ENCODE measurements around the gene ACHE. TPM values are rescaled to one million over a fixed set of nuclear protein-coding genes. Genes with fewer than 3 reads are reported as not detected.

Gene ACHE
- total and polyA plus RNA-seq, 2 donors (not counting 1 experiment from before 2014, with no cell fraction given) = under 0.01 to 0.07 TPM

DNA sequence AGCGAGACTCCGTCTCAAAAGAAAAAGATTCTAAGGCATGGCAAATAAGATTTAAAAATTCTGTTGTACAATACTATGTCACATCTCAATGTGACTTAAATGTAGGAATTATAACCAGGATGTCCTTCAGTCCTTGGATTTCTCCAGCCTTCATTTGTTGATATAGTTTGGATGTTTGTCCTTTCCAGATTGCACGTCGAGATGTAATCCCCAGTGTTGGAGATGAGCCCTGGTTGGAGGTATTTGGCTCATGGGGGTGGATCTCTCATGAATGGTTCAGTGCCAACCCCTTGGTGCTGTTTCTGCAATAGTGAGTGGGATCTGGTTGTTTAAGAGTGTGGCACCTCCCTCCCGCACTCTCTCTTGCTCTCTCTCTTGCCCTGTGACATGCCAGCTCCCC lies 12.8 kb upstream of the ACHE start:
- Histone ChIP-seq H3K4me1 (ENCODE audit: control insufficient read depth, extremely low read depth, insufficient read depth, low read length) (no peaks in the 10 kb centered on the region), H3K36me3 (ENCODE audit: control insufficient read depth, insufficient read depth, low read length) (no peaks in the 10 kb centered on the region), H3K9me3 (ENCODE audit: control insufficient read depth, insufficient read depth, low read depth, low read length) (no peaks in the 10 kb centered on the region), H3K27me3 (ENCODE audit: control insufficient read depth, insufficient read depth, low read length) (no peaks in the 10 kb centered on the region), H3K4me2 (ENCODE audit: extremely low read depth, insufficient read depth, low read length) (no peak overlapping the region), H3K27ac (ENCODE audit: insufficient read depth, low read length) (no peak overlapping the region), H3K9ac (ENCODE audit: insufficient read depth, low read length) (no peak overlapping the region), H3K79me2 (ENCODE audit: control insufficient read depth, insufficient read depth, low read length) (no peaks in the 10 kb centered on the region), H4K20me1 (ENCODE audit: control insufficient read depth, extremely low read depth, insufficient read depth, low read length) (no peaks in the 10 kb centered on the region), H3K4me3 (replicated peaks in 1 of 4; ENCODE audit: control extremely low read depth in 1 of 4, insufficient read depth in 1 of 4, low read depth in 3 of 4, low read length in 4 of 4) (no peak overlapping the region), H2AFZ (ENCODE audit: low read length) (no peak overlapping the region)
- no peak for DNase-seq (ENCODE audit: low read depth in 2 of 2)
- TF ChIP-seq, protein P1, sequence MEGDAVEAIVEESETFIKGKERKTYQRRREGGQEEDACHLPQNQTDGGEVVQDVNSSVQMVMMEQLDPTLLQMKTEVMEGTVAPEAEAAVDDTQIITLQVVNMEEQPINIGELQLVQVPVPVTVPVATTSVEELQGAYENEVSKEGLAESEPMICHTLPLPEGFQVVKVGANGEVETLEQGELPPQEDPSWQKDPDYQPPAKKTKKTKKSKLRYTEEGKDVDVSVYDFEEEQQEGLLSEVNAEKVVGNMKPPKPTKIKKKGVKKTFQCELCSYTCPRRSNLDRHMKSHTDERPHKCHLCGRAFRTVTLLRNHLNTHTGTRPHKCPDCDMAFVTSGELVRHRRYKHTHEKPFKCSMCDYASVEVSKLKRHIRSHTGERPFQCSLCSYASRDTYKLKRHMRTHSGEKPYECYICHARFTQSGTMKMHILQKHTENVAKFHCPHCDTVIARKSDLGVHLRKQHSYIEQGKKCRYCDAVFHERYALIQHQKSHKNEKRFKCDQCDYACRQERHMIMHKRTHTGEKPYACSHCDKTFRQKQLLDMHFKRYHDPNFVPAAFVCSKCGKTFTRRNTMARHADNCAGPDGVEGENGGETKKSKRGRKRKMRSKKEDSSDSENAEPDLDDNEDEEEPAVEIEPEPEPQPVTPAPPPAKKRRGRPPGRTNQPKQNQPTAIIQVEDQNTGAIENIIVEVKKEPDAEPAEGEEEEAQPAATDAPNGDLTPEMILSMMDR (conservative IDR thresholded peaks at IDR 0.05 in 1 of 2, IDR thresholded peaks at IDR 0.05 in 1 of 2; ENCODE audit: low read depth in 1 of 2, low read length in 2 of 2) = no peak
- no peak for TF ChIP-seq EZH2 (IDR thresholded peaks at IDR 0.05; ENCODE audit: low read length, missing control alignments)

DNA sequence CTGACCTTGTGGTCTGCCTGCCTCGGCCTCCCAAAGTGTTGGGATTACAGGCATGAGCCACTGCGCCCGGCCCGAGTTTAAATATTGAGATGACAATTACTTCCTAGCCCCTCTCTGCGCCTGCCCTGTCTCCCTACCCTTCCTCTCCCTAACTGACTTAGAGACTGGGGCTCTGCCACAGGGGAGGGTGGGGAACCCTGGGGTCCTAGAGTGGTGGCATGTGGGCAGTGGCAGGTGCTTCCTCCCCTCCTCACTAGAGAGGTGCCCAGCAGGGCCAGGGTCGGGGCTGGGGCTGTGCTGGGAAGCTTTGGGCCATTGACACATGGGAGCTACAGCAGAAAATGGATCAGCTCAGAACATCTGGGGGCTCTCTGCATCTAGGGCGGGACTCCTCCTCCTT lies 7.0 kb upstream of the ACHE start:
- no peak overlapping the region for H3K4me2 ChIP-seq (ENCODE audit: extremely low read depth, insufficient read depth, low read length)
- DNase-seq (ENCODE audit: low read depth in 2 of 2) = no peak
- H3K9ac ChIP-seq (ENCODE audit: insufficient read depth, low read length) = no peak overlapping the region
- H3K27ac ChIP-seq (ENCODE audit: insufficient read depth, low read length) = no peak overlapping the region
- no peak overlapping the region for H2AFZ ChIP-seq (ENCODE audit: low read length)
- no peaks in the 10 kb centered on the region for H3K9me3 ChIP-seq (ENCODE audit: control insufficient read depth, insufficient read depth, low read depth, low read length)
- H3K4me1 ChIP-seq (ENCODE audit: control insufficient read depth, extremely low read depth, insufficient read depth, low read length) = no peaks in the 10 kb centered on the region
- H3K36me3 ChIP-seq (ENCODE audit: control insufficient read depth, insufficient read depth, low read length) = no peaks in the 10 kb centered on the region
- TF ChIP-seq EZH2 (IDR thresholded peaks at IDR 0.05; ENCODE audit: low read length, missing control alignments) = no peak
- TF ChIP-seq, protein P1 (conservative IDR thresholded peaks at IDR 0.05 in 1 of 2, IDR thresholded peaks at IDR 0.05 in 1 of 2; ENCODE audit: low read depth in 1 of 2, low read length in 2 of 2) = no peak
- H4K20me1 ChIP-seq (ENCODE audit: control insufficient read depth, extremely low read depth, insufficient read depth, low read length) = no peaks in the 10 kb centered on the region
- peaks cover 13% of the 10 kb centered on the region for H3K27me3 ChIP-seq (ENCODE audit: control insufficient read depth, insufficient read depth, low read length)
- H3K4me3 ChIP-seq (replicated peaks in 1 of 4; ENCODE audit: control extremely low read depth in 1 of 4, insufficient read depth in 1 of 4, low read depth in 3 of 4, low read length in 4 of 4) = no peak overlapping the region
- H3K79me2 ChIP-seq (ENCODE audit: control insufficient read depth, insufficient read depth, low read length) = no peaks in the 10 kb centered on the region

DNA sequence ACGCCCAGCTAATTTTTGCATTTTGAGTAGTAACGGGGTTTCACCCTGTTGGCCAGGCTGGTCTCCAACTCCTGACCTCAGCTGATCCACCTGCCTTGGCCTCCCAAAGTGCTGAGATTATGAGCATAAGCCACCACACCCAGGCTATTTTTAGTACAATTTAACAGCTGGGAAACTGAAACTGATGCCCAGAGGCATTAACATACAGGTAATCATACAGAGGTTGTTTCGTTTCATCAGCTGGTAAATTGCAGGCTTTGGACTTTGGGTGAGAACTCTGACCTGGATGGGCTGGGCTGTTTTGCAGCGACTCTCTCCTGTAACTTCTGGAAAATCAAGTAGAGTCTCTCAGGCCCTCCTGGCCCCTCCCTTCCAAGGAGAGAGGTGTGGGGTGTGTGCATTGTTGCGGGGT lies 6.2 kb upstream of the ACHE start:
- TF ChIP-seq, protein P1 (conservative IDR thresholded peaks at IDR 0.05 in 1 of 2, IDR thresholded peaks at IDR 0.05 in 1 of 2; ENCODE audit: low read depth in 1 of 2, low read length in 2 of 2) = no peak
- TF ChIP-seq EZH2 (IDR thresholded peaks at IDR 0.05; ENCODE audit: low read length, missing control alignments) = no peak
- no peak for DNase-seq (ENCODE audit: low read depth in 2 of 2)
- Histone ChIP-seq H3K4me3 (replicated peaks in 1 of 4; ENCODE audit: control extremely low read depth in 1 of 4, insufficient read depth in 1 of 4, low read depth in 3 of 4, low read length in 4 of 4) (no peak overlapping the region), H3K27ac (ENCODE audit: insufficient read depth, low read length) (no peak overlapping the region), H4K20me1 (ENCODE audit: control insufficient read depth, extremely low read depth, insufficient read depth, low read length) (no peaks in the 10 kb centered on the region), H3K36me3 (ENCODE audit: control insufficient read depth, insufficient read depth, low read length) (no peaks in the 10 kb centered on the region), H3K4me1 (ENCODE audit: control insufficient read depth, extremely low read depth, insufficient read depth, low read length) (no peaks in the 10 kb centered on the region), H2AFZ (ENCODE audit: low read length) (no peak overlapping the region), H3K79me2 (ENCODE audit: control insufficient read depth, insufficient read depth, low read length) (no peaks in the 10 kb centered on the region), H3K27me3 (ENCODE audit: control insufficient read depth, insufficient read depth, low read length) (peaks cover 13% of the 10 kb centered on the region), H3K9ac (ENCODE audit: insufficient read depth, low read length) (no peak overlapping the region), H3K4me2 (ENCODE audit: extremely low read depth, insufficient read depth, low read length) (no peak overlapping the region), H3K9me3 (ENCODE audit: control insufficient read depth, insufficient read depth, low read depth, low read length) (no peaks in the 10 kb centered on the region)
